Neural cell (in vitro differentiated cells): ENCODE measurements around the gene SLC25A26. TPM values are rescaled to one million over a fixed set of nuclear protein-coding genes. Genes with fewer than 3 reads are reported as not detected.

Source experiments
- H2AFZ ChIP-seq: fragments of 200-600, 300-800 bp; sonication (generic), shearing (Covaris generic); 2 replicates; pipeline ENCODE4 v1.6.0; 2014; ENCODE audit warnings: low read depth, mild to moderate bottlenecking, antibody characterized with exemption, low read length, moderate library complexity
- H3F3A ChIP-seq: fragments of 200-600 bp; shearing (Covaris generic); 2 replicates; pipeline ENCODE4 v1.6.1; 2016; ENCODE audit warnings: mild to moderate bottlenecking, moderate library complexity, mixed read lengths, antibody characterized with exemption, low read length; ENCODE audit not compliant: insufficient read depth, poor library complexity, severe bottlenecking
- H3K27ac ChIP-seq: fragments of 200-600, 300-800 bp; sonication (generic), shearing (Covaris generic); 2 replicates; pipeline ENCODE4 v1.5.1; 2014; ENCODE audit warnings: mild to moderate bottlenecking, low read length, moderate library complexity
- H3K27me3 ChIP-seq: fragments of 300-800, 200-600 bp; sonication (generic), shearing (Covaris generic); 2 replicates; pipeline ENCODE4 v1.6.0; 2014; ENCODE audit warnings: mild to moderate bottlenecking, low read depth, low read length, moderate library complexity; ENCODE audit not compliant: insufficient read depth
- H3K36me3 ChIP-seq: fragments of 300-800, 200-600 bp; sonication (generic), shearing (Covaris generic); 2 replicates; pipeline ENCODE4 v1.5.1; 2014; ENCODE audit warnings: mild to moderate bottlenecking, antibody characterized with exemption, low read length, moderate library complexity; ENCODE audit not compliant: insufficient read depth
- H3K4me2 ChIP-seq: fragments of 300-800, 200-600 bp; sonication (generic), shearing (Covaris generic); 2 replicates; pipeline ENCODE4 v1.6.0; 2014; ENCODE audit warnings: mild to moderate bottlenecking, low read length
- H3K4me3 ChIP-seq: fragments of 300-800, 200-600 bp; sonication (generic), shearing (Covaris generic); 2 replicates; pipeline ENCODE4 v1.5.1; 2014; ENCODE audit warnings: mild to moderate bottlenecking, low read length, moderate library complexity
- H3K79me2 ChIP-seq: fragments of 200-600 bp; shearing (Covaris generic); replicated peaks from 2 replicates; pipeline ENCODE4 v1.6.0; 2014; ENCODE audit warnings: mild to moderate bottlenecking, low read length, moderate library complexity; ENCODE audit not compliant: insufficient read depth
- H3K9ac ChIP-seq: fragments of 300-800, 200-600 bp; sonication (generic), shearing (Covaris generic); 2 replicates; pipeline ENCODE4 v1.6.1; 2016; ENCODE audit warnings: mild to moderate bottlenecking, low read length, mixed read lengths
- H3K9me2 ChIP-seq: fragments of 200-600 bp; shearing (Covaris generic); 2 replicates; pipeline ENCODE4 v1.6.1; 2016; ENCODE audit warnings: mild to moderate bottlenecking, low read length, mixed read lengths; ENCODE audit not compliant: insufficient read depth
- H3K9me3 ChIP-seq: fragments of 200-600, 300-800 bp; sonication (generic), shearing (Covaris generic); 2 replicates; pipeline ENCODE4 v1.6.1; 2016; ENCODE audit warnings: mild to moderate bottlenecking, mixed run types, low read length, moderate library complexity, mixed read lengths
- H4K20me1 ChIP-seq: fragments of 200-600 bp; shearing (Covaris generic); 2 replicates; pipeline ENCODE4 v1.6.1; 2016; ENCODE audit warnings: mild to moderate bottlenecking, mixed run types; ENCODE audit not compliant: insufficient read depth
- CTCF ChIP-seq: fragments of 450-650 bp; IDR thresholded peaks from 2 replicates; pipeline ENCODE4 v1.5.1; 2014; ENCODE audit warnings: antibody characterized with exemption, mild to moderate bottlenecking, moderate library complexity; ENCODE audit not compliant: poor library complexity, severe bottlenecking
- EP300 ChIP-seq: fragments of 450-650 bp; conservative IDR thresholded peaks from 2 replicates; pipeline ENCODE4 v1.6.1; 2014; ENCODE audit warnings: antibody characterized with exemption, mild to moderate bottlenecking, moderate library complexity; ENCODE audit not compliant: poor library complexity, severe bottlenecking
- EZH2 ChIP-seq: fragments of 200-600, 300-800 bp; shearing (Covaris generic), sonication (generic); IDR thresholded peaks from 2 replicates; pipeline ENCODE4 v1.6.1; 2014; ENCODE audit warnings: antibody characterized with exemption, low read length, borderline replicate concordance, mild to moderate bottlenecking; ENCODE audit not compliant: insufficient read depth, poor library complexity, severe bottlenecking
- MXI1 ChIP-seq: fragments of 450-650 bp; conservative IDR thresholded peaks from 2 replicates; pipeline ENCODE4 v1.6.1; 2014; ENCODE audit warnings: antibody characterized with exemption, mild to moderate bottlenecking; ENCODE audit not compliant: poor library complexity, severe bottlenecking
- POLR2AphosphoS5 ChIP-seq: IDR thresholded peaks from 2 replicates; pipeline ENCODE4 v1.6.1; 2012
- RAD21 ChIP-seq: fragments of 450-650 bp; conservative IDR thresholded peaks from 2 replicates; pipeline ENCODE4 v1.6.1; 2014; ENCODE audit warnings: antibody characterized with exemption, mild to moderate bottlenecking, moderate library complexity
- REST ChIP-seq: IDR thresholded peaks from 2 replicates; pipeline ENCODE4 v1.6.1; 2012; ENCODE audit warnings: borderline replicate concordance
- SMC3 ChIP-seq: fragments of 450-650 bp; conservative IDR thresholded peaks from 2 replicates; pipeline ENCODE4 v1.6.1; 2014; ENCODE audit warnings: antibody characterized with exemption, mild to moderate bottlenecking, moderate library complexity; ENCODE audit not compliant: poor library complexity
- TAF1 ChIP-seq: IDR thresholded peaks from 2 replicates; pipeline ENCODE4 v1.6.1; 2012; ENCODE audit warnings: low read depth
- polyA plus RNA-seq: library from polyadenylated mRNA; depleted of rRNA; stranded (reverse); fragments of >200 nt; gene quantifications from 2 replicates; pipeline ENCODE4 v1.2.3, GENCODE V29; 2014

Gene SLC25A26
- polyA plus RNA-seq, 1 donor from 2014 or later, result 21.0 TPM

DNA sequence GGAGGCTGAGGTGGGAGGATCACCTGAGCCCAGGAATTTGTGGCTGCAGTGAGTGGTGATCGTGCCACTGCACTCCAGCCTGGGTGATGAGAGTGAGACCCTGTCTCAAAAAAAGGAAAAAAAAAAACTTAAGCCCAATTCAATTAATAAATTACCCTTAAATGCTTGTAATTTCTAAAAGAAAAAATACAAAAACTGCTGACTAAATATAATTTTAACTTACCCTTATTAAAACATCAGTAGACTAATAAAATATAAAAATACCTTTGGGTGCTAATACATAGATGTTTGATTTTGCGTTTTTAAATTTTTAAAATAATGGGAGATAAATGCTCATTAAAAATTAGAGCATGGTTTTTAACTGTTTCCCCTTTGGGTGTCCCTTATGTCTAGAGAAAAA lies 17.5 kb upstream of the SLC25A26 start:
- Histone ChIP-seq H3F3A (no peaks in the 10 kb centered on the region), H3K4me2 (no peak overlapping the region)

DNA sequence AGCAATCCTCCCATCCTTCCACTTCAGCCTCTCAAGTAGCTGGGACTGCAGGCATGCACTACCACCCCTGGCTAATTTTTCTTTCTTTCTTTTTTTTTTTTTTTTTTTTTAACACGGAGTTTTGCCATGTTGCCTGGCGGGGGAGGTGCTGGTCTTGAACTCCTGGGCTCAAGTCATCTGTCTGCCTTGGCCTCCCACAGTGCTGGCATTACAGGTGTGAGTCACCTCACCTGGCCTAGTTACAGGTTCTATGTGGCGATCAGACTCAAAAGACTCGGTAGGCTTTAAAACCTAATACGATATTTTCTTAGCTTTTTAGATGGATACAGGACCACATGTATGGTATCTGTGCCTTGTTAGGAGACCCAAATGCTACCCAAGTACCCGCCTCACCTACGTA lies 14.0 kb upstream of the SLC25A26 start:
- no peaks in the 10 kb centered on the region for H3K36me3 ChIP-seq
- no peaks in the 10 kb centered on the region for H3K9me2 ChIP-seq
- H3K27ac ChIP-seq, result no peak overlapping the region
- no peak overlapping the region for H3K4me3 ChIP-seq
- no peak overlapping the region for H3K9ac ChIP-seq
- H3K27me3 ChIP-seq, result no peaks in the 10 kb centered on the region
- H2AFZ ChIP-seq, result no peak overlapping the region
- no peaks in the 10 kb centered on the region for H3F3A ChIP-seq
- no peaks in the 10 kb centered on the region for H3K9me3 ChIP-seq
- H3K79me2 ChIP-seq, result no peaks in the 10 kb centered on the region
- no peak overlapping the region for H3K4me2 ChIP-seq
- H4K20me1 ChIP-seq, result no peaks in the 10 kb centered on the region
- TF ChIP-seq CTCF (no peak), EZH2 (no peak), TAF1 (no peak), POLR2AphosphoS5 (no peak), SMC3 (no peak), RAD21 (no peak), MXI1 (no peak), EP300 (no peak)

More for the DNA sequence above, 17.5 kb upstream of the SLC25A26 start:
- Histone ChIP-seq H3K79me2 (no peaks in the 10 kb centered on the region), H2AFZ (no peak overlapping the region), H3K27me3 (no peaks in the 10 kb centered on the region), H3K9me2 (no peaks in the 10 kb centered on the region), H3K9ac (no peak overlapping the region), H3K9me3 (no peaks in the 10 kb centered on the region), H4K20me1 (no peaks in the 10 kb centered on the region), H3K4me3 (no peak overlapping the region), H3K27ac (no peak overlapping the region), H3K36me3 (no peaks in the 10 kb centered on the region)
- no peak for TF ChIP-seq CTCF
- TF ChIP-seq RAD21, result no peak
- no peak for TF ChIP-seq MXI1
- no peak for TF ChIP-seq REST
- TF ChIP-seq POLR2AphosphoS5, result no peak
- no peak for TF ChIP-seq EP300
- no peak for TF ChIP-seq EZH2
- no peak for TF ChIP-seq SMC3
- TF ChIP-seq TAF1, result no peak
